ENCODE results near the gene ARHGAP12. TPM values are rescaled to one million over a fixed set of nuclear protein-coding genes. Genes with fewer than 3 reads are reported as not detected.

The ARHGAP12 gene
- total and polyA plus RNA-seq, 2 donors (not counting 3 experiments of a cell fraction or from before 2014, with no cell fraction given) = 5.8 to 19.3 TPM

DNA sequence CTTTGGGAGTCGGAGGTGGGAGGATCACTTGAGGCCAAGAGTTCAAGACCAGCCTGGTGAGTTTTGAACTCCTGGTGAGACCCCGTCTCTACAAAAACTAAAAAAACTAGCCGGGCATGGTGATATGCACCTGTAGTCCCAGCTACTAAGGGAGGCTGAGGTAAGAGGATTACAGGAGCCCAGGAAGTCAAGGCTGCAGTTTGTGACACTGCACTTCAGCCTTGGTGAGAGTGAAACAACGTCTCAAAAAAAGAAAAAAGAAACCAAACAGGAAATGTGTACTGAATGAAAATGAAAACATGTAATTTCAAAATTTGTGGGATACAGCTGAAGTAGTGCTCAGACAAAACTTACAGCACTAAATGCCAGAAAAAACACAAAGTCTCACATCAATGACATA, 7.6 kb downstream of the ARHGAP12 start:
- Histone ChIP-seq H3K9ac (replicated peaks; ENCODE audit: extremely low read depth, insufficient read depth, low read length) (no peak overlapping the region), H3K79me2 (ENCODE audit: control insufficient read depth, insufficient read depth, low read length) (peaks cover 34% of the 10 kb centered on the region), H3K4me1 (ENCODE audit: control insufficient read depth, extremely low read depth, insufficient read depth, low read length) (no peaks in the 10 kb centered on the region), H3K36me3 (ENCODE audit: control insufficient read depth in 2 of 2, extremely low read depth in 1 of 2, insufficient read depth in 2 of 2, low read length in 2 of 2) (no peaks in the 10 kb centered on the region), H2AFZ (ENCODE audit: low read depth, low read length) (no peak overlapping the region), H3K27ac (ENCODE audit: insufficient read depth, low read depth, low read length) (no peak overlapping the region), H3K27me3 (ENCODE audit: control insufficient read depth in 2 of 2, insufficient read depth in 2 of 2, low read length in 2 of 2) (no peaks in the 10 kb centered on the region), H4K20me1 (replicated peaks; ENCODE audit: control insufficient read depth, extremely low read depth, insufficient read depth, low read length) (peaks cover 9% of the 10 kb centered on the region), H3K4me2 (ENCODE audit: insufficient read depth, low read length) (no peak overlapping the region), H3K9me3 (replicated peaks; ENCODE audit: control insufficient read depth, insufficient read depth, low read length) (no peaks in the 10 kb centered on the region), H3K4me3 (replicated peaks in 1 of 3; ENCODE audit: insufficient read depth in 1 of 3, low read depth in 1 of 3, low read length in 3 of 3) (no peak overlapping the region), H3K9me1 (replicated peaks; ENCODE audit: control insufficient read depth, extremely low read depth, insufficient read depth, low read length) (no peaks in the 10 kb centered on the region)
- FAIRE-seq (no peak), DNase-seq (ENCODE audit: low read depth, low spot score) (no peak)
- TF ChIP-seq, protein P1, sequence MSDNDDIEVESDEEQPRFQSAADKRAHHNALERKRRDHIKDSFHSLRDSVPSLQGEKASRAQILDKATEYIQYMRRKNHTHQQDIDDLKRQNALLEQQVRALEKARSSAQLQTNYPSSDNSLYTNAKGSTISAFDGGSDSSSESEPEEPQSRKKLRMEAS (IDR thresholded peaks at IDR 0.05; ENCODE audit: insufficient read depth, insufficient read length) = no peak
- no peak for TF ChIP-seq FOS (IDR thresholded peaks at IDR 0.05; ENCODE audit: borderline replicate concordance, insufficient read depth, low read length)
- TF ChIP-seq, protein P2, sequence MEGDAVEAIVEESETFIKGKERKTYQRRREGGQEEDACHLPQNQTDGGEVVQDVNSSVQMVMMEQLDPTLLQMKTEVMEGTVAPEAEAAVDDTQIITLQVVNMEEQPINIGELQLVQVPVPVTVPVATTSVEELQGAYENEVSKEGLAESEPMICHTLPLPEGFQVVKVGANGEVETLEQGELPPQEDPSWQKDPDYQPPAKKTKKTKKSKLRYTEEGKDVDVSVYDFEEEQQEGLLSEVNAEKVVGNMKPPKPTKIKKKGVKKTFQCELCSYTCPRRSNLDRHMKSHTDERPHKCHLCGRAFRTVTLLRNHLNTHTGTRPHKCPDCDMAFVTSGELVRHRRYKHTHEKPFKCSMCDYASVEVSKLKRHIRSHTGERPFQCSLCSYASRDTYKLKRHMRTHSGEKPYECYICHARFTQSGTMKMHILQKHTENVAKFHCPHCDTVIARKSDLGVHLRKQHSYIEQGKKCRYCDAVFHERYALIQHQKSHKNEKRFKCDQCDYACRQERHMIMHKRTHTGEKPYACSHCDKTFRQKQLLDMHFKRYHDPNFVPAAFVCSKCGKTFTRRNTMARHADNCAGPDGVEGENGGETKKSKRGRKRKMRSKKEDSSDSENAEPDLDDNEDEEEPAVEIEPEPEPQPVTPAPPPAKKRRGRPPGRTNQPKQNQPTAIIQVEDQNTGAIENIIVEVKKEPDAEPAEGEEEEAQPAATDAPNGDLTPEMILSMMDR (IDR thresholded peaks at IDR 0.05; ENCODE audit: extremely low read depth in 1 of 2, insufficient read depth in 1 of 2, low read depth in 1 of 2, low read length in 2 of 2) = no peak
- no peak for TF ChIP-seq GATA2 (IDR thresholded peaks at IDR 0.05; ENCODE audit: insufficient read depth, insufficient read length, low read depth, low read length)
- intact Hi-C loops (cut with micrococcal nuclease) = no loop called here
- ChIA-PET CTCF (interaction anchor here (2.9 kb wide), 1 partner anchor 59 kb away, joined by 13 read pairs; no protein-coding TSS in a partner anchor), POLR2A (no interaction called here)
- dilution Hi-C loops (cut with MboI; ENCODE audit: extremely low pct_ligation_motif_present, low sequenced_read_pairs) = no loop called here
- BruUV-seq (replicated peaks) = no TSS peak

DNA sequence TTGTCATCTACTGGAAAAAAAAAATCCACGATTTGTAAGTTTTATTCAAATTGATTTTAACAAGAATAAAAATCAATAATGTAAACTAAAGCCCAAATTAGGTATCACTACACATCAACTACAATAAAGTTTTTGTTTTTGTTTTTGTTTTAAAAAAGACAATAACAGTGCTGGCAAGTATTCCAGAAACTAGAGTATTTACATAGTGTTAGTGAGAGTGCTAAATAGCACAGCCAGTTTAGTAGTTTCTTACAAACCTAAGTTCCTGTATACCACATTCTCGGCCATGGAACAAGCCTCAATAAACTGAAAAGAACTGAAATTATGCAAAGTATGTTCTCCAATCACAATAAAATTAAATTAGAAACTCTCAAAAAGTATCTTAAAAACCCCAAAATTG, 8.1 kb downstream of the ARHGAP12 start:
- Histone ChIP-seq H3K27ac (ENCODE audit: insufficient read depth, low read depth, low read length) (no peak overlapping the region), H3K36me3 (ENCODE audit: control insufficient read depth in 2 of 2, extremely low read depth in 1 of 2, insufficient read depth in 2 of 2, low read length in 2 of 2) (no peaks in the 10 kb centered on the region), H3K9ac (replicated peaks; ENCODE audit: extremely low read depth, insufficient read depth, low read length) (no peak overlapping the region), H2AFZ (ENCODE audit: low read depth, low read length) (no peak overlapping the region), H4K20me1 (replicated peaks; ENCODE audit: control insufficient read depth, extremely low read depth, insufficient read depth, low read length) (peaks cover 9% of the 10 kb centered on the region), H3K9me3 (replicated peaks; ENCODE audit: control insufficient read depth, insufficient read depth, low read length) (no peaks in the 10 kb centered on the region), H3K4me3 (replicated peaks in 1 of 3; ENCODE audit: insufficient read depth in 1 of 3, low read depth in 1 of 3, low read length in 3 of 3) (no peak overlapping the region), H3K79me2 (ENCODE audit: control insufficient read depth, insufficient read depth, low read length) (peaks cover 30% of the 10 kb centered on the region), H3K4me2 (ENCODE audit: insufficient read depth, low read length) (no peak overlapping the region), H3K27me3 (ENCODE audit: control insufficient read depth in 2 of 2, insufficient read depth in 2 of 2, low read length in 2 of 2) (no peaks in the 10 kb centered on the region), H3K9me1 (replicated peaks; ENCODE audit: control insufficient read depth, extremely low read depth, insufficient read depth, low read length) (no peaks in the 10 kb centered on the region), H3K4me1 (ENCODE audit: control insufficient read depth, extremely low read depth, insufficient read depth, low read length) (no peaks in the 10 kb centered on the region)
- intact Hi-C loops (cut with micrococcal nuclease) (no loop called here), dilution Hi-C loops (cut with MboI; ENCODE audit: extremely low pct_ligation_motif_present, low sequenced_read_pairs) (no loop called here)
- CTCF ChIA-PET = no interaction called here
- POLR2A ChIA-PET = no interaction called here
- no TSS peak for BruUV-seq (replicated peaks)
- no peak for TF ChIP-seq POLR2A (IDR thresholded peaks at IDR 0.05; ENCODE audit: low read depth, low read length)
- FAIRE-seq (no peak), DNase-seq (ENCODE audit: low read depth, low spot score) (no peak)

Data from endothelial cell of umbilical vein (primary cell).